Myocyte (in vitro differentiated cells): ENCODE results near the gene PDE4D. TPM values are rescaled to one million over a fixed set of nuclear protein-coding genes. Genes with fewer than 3 reads are reported as not detected.

Source experiments
- DNase-seq: peaks from one replicate; pipeline ENCODE4 v3.0.0-alpha.2; 2012; ENCODE audit warnings: low read depth
- polyA plus RNA-seq: library from polyadenylated mRNA; unstranded; fragments of >200 nt; gene quantifications from one replicate; pipeline ENCODE4 v1.2.1, GENCODE V29; 2012; ENCODE audit warnings: missing spikeins
- total RNA-seq: library from RNA; depleted of rRNA; stranded (reverse); fragments of >200 nt; gene quantifications from 2 replicates; pipeline ENCODE4 v1.2.3, GENCODE V29; 2014

PDE4D gene
- total RNA-seq, result 18.6 and 26.8 TPM in 2 replicates
- 4.1 TPM for polyA plus RNA-seq

GRCh38 chr5:59893429-59894227 lies at the start of gene PDE4D:
TSS of gene PDE4D (minus strand) at chr5:59893726.
- DNase-seq, result peak; percentile 87

- no peak for DNase-seq
Measured at GRCh38 chr5:59937633-59938032, 44.1 kb upstream of the PDE4D start.

GRCh38 chr5:59923465-59923864 lies 29.9 kb upstream of the PDE4D start:
- DNase-seq, result peak; percentile 53

- no peak for DNase-seq
Measured at GRCh38 chr5:59922220-59922619, 28.7 kb upstream of the PDE4D start.

GRCh38 chr5:59921816-59922215 lies 28.3 kb upstream of the PDE4D start:
- no peak for DNase-seq

GRCh38 chr5:59919484-59919883 lies 26.0 kb upstream of the PDE4D start:
- no peak for DNase-seq

- DNase-seq, result peak; percentile 4
Measured at GRCh38 chr5:59917121-59917520, 23.6 kb upstream of the PDE4D start.

GRCh38 chr5:59905188-59905587 lies 11.7 kb upstream of the PDE4D start:
- DNase-seq, result no peak

- no peak for DNase-seq
Measured at GRCh38 chr5:59897075-59897474, 3.5 kb upstream of the PDE4D start.

GRCh38 chr5:59891962-59892643 lies 1.4 kb downstream of the PDE4D start:
- no peak for DNase-seq

GRCh38 chr5:59887274-59887673 lies 6.3 kb downstream of the PDE4D start:
- DNase-seq, result peak; percentile 28

GRCh38 chr5:59874675-59875074 lies 18.9 kb downstream of the PDE4D start:
- no peak for DNase-seq

- peak; percentile 76 for DNase-seq
Measured at GRCh38 chr5:59873113-59873512, 20.4 kb downstream of the PDE4D start.

- no peak for DNase-seq
Measured at GRCh38 chr5:59866661-59867060, 26.9 kb downstream of the PDE4D start.

GRCh38 chr5:59864718-59865117 lies 28.8 kb downstream of the PDE4D start:
- no peak for DNase-seq

GRCh38 chr5:59863777-59864176 lies 29.7 kb downstream of the PDE4D start:
- peak; percentile 42 for DNase-seq

GRCh38 chr5:59856358-59856757 lies 37.2 kb downstream of the PDE4D start:
- no peak for DNase-seq

GRCh38 chr5:59850766-59851165 lies 42.8 kb downstream of the PDE4D start:
- no peak for DNase-seq

GRCh38 chr5:59847586-59847985 lies 45.9 kb downstream of the PDE4D start:
- DNase-seq, result no peak

GRCh38 chr5:59845730-59846129 lies 47.8 kb downstream of the PDE4D start:
- no peak for DNase-seq

- DNase-seq, result no peak
Measured at GRCh38 chr5:59843511-59844213, 49.9 kb downstream of the PDE4D start.

- DNase-seq, result no peak
Measured at GRCh38 chr5:59842999-59843398, 50.5 kb downstream of the PDE4D start.
